Measurements from ENCODE around the gene LRRC8D. TPM values are rescaled to one million over a fixed set of nuclear protein-coding genes. Genes with fewer than 3 reads are reported as not detected.

LRRC8D gene
- total RNA-seq, 1 experiment from 2014 or later: 37.2 TPM

DNA sequence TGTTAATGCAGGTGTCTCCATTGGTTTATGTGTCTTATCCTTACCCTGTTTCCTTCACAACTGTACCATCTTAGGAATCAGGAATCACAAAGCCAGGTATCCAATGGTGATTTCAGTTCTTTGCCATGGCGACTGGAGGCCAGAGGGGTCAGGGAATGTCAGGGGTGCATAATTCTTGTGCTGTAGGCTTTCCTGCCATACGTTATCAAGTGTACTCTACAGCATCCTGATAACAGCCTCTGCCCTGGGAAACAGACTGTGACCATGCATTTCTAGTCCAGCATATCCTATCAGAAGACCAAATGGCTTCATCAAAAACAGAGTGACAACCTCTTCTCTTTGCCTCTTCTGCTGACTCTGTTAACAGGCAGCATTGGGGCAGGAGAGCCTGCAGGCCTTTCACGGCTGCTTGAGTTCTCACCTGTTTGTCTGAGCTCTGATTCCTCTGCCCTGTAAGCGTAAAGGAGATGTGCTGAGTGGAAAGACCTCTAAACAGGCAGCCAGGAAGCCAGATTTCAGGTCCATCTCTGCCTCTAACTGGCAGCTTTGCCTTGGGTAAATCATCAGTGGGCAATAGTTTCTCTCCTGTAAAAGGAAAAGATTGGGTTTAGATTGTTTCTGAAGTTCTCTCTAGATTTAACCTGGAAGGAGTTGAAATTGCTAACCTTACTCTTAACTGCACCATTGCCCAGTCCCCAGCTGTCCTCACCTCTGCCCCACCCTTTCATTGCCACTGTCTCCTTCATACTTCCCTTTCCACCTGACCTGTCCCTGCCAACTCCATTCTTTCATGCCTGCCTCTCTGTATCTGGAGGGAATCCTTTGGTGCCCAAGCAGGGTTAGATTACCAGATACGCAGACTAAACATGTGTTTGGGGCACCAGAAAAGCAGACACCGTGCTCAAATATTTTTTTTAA is 80.2 kb downstream of the LRRC8D start:
- H2BK20ac ChIP-seq (ENCODE audit: low read depth, low read length, poor library complexity, severe bottlenecking): no peak overlapping the region
- H2BK12ac ChIP-seq (ENCODE audit: insufficient read length, low read depth, low read length): no peak overlapping the region
- H3K27me3 ChIP-seq (ENCODE audit: insufficient read depth, low read length): no peaks in the 10 kb centered on the region
- no peaks in the 10 kb centered on the region for H3K27me3 Mint-ChIP-seq (ENCODE audit: low read depth)
- no peaks in the 10 kb centered on the region for H4K20me1 ChIP-seq (ENCODE audit: control insufficient read depth, insufficient read depth, insufficient read length)
- H3K79me1 ChIP-seq (ENCODE audit: insufficient read depth, low read depth, low read length, poor library complexity, severe bottlenecking): peaks cover 6% of the 10 kb centered on the region
- H3K14ac ChIP-seq (ENCODE audit: insufficient read depth, low read length): no peak overlapping the region
- no peak overlapping the region for H2AK5ac ChIP-seq (ENCODE audit: insufficient read length, low read length)
- H3K56ac ChIP-seq (ENCODE audit: insufficient read length, low read depth, low read length): no peak overlapping the region
- H3K4me2 ChIP-seq (ENCODE audit: insufficient read depth, insufficient read length, low read length): no peak overlapping the region
- no peak for DNase-seq
- no peak overlapping the region for H3K27ac ChIP-seq (ENCODE audit: insufficient read length, low read depth, low read length)
- no peak overlapping the region for H3K4ac ChIP-seq (ENCODE audit: low read depth, low read length)
- peak overlapping the region in 2 of 3 experiments; percentile 32 to 66; a peak in 4 of 7 replicates for H3K27ac Mint-ChIP-seq
- WGBS (ENCODE audit: extremely low coverage, insufficient read length, low lambda C conversion rate): no CpG with 5 or more reads among the region's 6 CpGs
- no peak overlapping the region for H2BK15ac ChIP-seq (ENCODE audit: low read depth, low read length)
- H4K5ac ChIP-seq (ENCODE audit: insufficient read length, low read depth, low read length): no peak overlapping the region
- TF ChIP-seq, protein P1, sequence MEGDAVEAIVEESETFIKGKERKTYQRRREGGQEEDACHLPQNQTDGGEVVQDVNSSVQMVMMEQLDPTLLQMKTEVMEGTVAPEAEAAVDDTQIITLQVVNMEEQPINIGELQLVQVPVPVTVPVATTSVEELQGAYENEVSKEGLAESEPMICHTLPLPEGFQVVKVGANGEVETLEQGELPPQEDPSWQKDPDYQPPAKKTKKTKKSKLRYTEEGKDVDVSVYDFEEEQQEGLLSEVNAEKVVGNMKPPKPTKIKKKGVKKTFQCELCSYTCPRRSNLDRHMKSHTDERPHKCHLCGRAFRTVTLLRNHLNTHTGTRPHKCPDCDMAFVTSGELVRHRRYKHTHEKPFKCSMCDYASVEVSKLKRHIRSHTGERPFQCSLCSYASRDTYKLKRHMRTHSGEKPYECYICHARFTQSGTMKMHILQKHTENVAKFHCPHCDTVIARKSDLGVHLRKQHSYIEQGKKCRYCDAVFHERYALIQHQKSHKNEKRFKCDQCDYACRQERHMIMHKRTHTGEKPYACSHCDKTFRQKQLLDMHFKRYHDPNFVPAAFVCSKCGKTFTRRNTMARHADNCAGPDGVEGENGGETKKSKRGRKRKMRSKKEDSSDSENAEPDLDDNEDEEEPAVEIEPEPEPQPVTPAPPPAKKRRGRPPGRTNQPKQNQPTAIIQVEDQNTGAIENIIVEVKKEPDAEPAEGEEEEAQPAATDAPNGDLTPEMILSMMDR (conservative IDR thresholded peaks at IDR 0.05): no peak
- H3T11ph ChIP-seq (ENCODE audit: low read length): no peak overlapping the region
- no peaks in the 10 kb centered on the region for H3K9me3 ChIP-seq (ENCODE audit: control insufficient read depth, low read depth, low read length)
- no peak overlapping the region for H4K8ac ChIP-seq (replicated peaks; ENCODE audit: insufficient read length, low read depth, low read length)
- no peaks in the 10 kb centered on the region; a peak in 2 of 7 replicates for H3K36me3 Mint-ChIP-seq (ENCODE audit: insufficient read depth in 1 of 3, low read depth in 3 of 3)
- H3K4me3 Mint-ChIP-seq: no peak overlapping the region; a peak in 1 of 5 replicates
- peaks cover 6% of the 10 kb centered on the region; the same call in 1 of the 2 replicates for H3K79me2 ChIP-seq (ENCODE audit: insufficient read depth, low read length)
- no peak overlapping the region for H2BK5ac ChIP-seq (ENCODE audit: insufficient read length, low read length)
- H3K9ac ChIP-seq (ENCODE audit: extremely low read depth, insufficient read length, low read length): no peak overlapping the region
- no peak overlapping the region for H4K91ac ChIP-seq (ENCODE audit: insufficient read length, low read depth, low read length)
- no peak overlapping the region for H2BK120ac ChIP-seq (ENCODE audit: low read depth, low read length, poor library complexity, severe bottlenecking)
- no peak overlapping the region for H2AFZ ChIP-seq (ENCODE audit: low read length)
- H3K9me3 Mint-ChIP-seq: no peaks in the 10 kb centered on the region
- H3K18ac ChIP-seq (ENCODE audit: insufficient read length, low read depth, low read length): no peak overlapping the region
- H3K4me1 Mint-ChIP-seq: peaks cover 64 to 71% of the 10 kb centered on the region in 2 experiments
- no peak overlapping the region for H3K23ac ChIP-seq (ENCODE audit: insufficient read length, low read depth, low read length)
- H3K23me2 ChIP-seq (ENCODE audit: insufficient read length, low read depth, low read length, poor library complexity, severe bottlenecking): no peaks in the 10 kb centered on the region
- peaks cover 18% of the 10 kb centered on the region for H3K4me1 ChIP-seq (ENCODE audit: insufficient read depth, low read length)

Data from H9 (cell line).